NCI-H2196 (cell line): ENCODE measurements around the gene RAB30.
"Not testable (repeated sequence)": the region's sequence is repeated elsewhere in the genome, so short reads cannot be mapped to it uniquely, and the experiment has no call there.

ENCODE experiments used
- DNase-seq: peaks from one replicate; lab custom pipeline; 2025; ENCODE audit not compliant: unreplicated experiment; lab: John Stamatoyannopoulos, UW

RAB30 gene

DNA sequence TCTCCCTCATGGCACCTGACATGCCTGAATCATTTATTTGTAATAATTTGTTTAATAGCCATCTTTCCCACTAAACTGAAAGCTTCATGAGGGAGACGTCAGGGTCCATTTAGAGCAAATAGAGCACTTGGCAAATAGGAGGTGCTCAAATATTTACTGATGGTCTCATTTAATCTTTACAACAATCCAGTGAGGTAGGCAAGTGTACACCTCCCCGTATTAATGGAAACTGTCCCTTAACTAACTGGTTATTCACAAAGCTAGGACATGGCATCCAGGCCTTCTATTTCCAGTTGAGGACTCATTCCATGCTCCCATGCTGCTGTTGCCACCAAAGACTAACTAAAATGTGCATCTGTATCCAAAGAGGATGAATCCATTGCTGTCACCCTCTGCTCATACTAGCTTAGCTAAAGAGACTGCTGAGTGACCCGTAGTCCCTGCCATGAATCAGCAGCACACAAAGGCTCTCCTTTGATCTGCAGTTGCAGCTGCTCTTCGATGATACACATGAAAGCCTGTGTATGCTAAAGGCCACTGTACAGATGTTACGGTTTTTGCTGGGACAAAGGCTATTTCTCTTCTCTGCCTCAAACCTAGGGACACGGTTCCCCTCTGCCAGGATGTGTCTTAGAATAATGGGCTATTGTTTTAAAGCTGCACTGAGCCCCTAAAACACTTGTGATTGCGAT lies 82.6 kb downstream of the RAB30 start:
- no peak for DNase-seq

DNA sequence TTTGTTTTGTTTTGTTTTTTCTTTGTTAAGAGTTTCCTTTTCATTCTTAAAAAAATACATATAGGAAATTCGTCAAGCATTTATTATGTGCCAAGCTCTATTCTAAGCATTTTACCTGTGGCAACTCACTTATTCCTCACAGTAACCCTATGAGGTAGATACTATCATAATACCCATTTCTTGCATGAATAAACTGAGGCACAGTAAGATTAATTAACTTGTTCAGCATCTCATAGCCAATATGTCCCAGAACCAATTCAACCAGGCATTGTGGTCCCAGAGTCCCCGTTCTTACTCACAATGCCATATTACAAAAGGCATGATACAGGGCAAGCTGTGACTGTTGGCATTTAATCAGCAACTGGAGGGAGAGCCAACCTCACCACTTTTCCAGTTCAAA lies 83.7 kb downstream of the RAB30 start:
- no peak for DNase-seq

- DNase-seq = no peak
Measured at GRCh38 chr11:82986446-82986845, 85.3 kb downstream of the RAB30 start.

GRCh38 chr11:82981852-82982251 lies 89.8 kb downstream of the RAB30 start:
- no peak for DNase-seq

- no peak for DNase-seq
Measured at GRCh38 chr11:82980947-82981346, 90.8 kb downstream of the RAB30 start.

DNA sequence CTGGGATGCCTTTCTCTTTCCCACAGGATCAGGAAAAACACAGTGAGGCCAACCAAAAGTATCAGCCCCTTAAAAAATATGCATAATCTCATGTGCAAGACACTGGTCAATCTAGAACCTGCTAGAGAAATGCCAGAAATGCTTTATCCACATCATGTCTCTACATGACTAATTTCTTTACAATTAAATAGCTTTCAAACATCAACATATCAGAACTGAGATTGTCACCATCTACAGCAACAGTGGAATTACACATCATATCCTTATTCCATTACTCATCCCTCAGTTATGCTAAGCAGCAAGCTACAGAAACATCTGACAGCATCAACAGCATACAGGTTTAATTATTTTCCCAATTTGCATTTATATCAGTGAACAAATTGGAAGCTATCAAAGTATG lies 91.4 kb downstream of the RAB30 start:
- no peak for DNase-seq

DNA sequence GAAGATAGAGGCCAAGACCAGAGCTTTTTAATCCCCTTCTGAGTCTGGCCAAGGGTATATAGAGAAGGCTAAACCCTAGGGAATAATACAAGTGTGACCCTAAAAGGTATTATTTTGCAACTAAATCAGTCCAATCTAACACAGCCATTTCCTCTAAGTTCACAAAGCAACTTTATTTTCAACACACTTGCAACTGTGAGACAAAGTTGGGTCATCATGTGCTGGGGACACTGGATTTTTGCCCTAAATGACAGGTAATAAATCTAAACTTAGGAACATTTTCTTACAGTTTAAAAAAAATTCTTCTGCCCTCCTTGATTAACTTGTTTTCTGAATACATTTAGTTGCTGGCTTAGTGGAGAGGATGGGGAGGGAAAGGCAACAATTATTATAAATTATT lies 91.9 kb downstream of the RAB30 start:
- DNase-seq = no peak

GRCh38 chr11:82978422-82979099 lies 93.1 kb downstream of the RAB30 start:
- no peak for DNase-seq

GRCh38 chr11:82976786-82977185 lies 94.9 kb downstream of the RAB30 start:
- no peak for DNase-seq

DNA sequence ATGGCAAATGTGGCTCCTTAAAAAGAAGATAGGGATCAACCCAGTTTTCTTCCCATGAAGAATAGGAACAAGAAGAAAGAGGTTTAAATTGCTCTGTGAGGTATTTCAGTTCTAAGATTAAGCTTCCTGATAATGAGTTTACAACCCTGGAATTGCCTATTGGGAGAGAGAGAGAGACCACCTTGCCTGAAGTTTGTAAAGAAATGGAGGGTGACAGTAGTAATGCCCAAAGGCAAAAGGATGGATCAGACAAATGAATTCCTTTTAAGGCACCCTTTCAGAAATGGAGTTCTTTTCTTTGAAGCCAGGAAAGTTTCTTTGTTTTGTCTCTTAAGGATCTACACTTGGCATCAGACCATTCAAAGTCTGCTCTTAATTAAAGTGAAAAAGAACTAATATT lies 95.8 kb downstream of the RAB30 start:
- no peak for DNase-seq

DNA sequence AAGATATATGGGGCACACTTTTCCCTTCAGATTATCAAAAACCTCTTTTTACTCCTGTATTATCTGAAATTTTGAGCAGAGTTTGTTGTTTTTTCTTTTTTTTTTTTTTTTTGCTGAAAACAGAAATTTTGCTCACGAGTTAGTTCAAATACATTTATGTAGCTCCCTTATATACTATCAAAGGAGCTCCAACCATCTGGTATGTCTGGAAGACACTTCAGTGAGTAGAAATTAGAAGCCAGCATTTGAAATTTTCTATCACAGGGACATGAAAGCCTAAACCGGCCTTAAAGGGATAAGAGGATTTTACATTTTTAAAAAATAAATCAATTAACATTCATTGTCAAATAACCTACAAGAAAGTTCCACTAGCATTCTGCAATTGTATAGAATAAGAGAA lies 96.8 kb downstream of the RAB30 start:
- DNase-seq = no peak

- no peak for DNase-seq
Measured at GRCh38 chr11:82974135-82974534, 97.6 kb downstream of the RAB30 start.

GRCh38 chr11:82972103-82972502 lies 99.6 kb downstream of the RAB30 start:
- no peak for DNase-seq

GRCh38 chr11:82971519-82971946 lies 100.2 kb downstream of the RAB30 start:
- DNase-seq = not testable (repeated sequence)

DNA sequence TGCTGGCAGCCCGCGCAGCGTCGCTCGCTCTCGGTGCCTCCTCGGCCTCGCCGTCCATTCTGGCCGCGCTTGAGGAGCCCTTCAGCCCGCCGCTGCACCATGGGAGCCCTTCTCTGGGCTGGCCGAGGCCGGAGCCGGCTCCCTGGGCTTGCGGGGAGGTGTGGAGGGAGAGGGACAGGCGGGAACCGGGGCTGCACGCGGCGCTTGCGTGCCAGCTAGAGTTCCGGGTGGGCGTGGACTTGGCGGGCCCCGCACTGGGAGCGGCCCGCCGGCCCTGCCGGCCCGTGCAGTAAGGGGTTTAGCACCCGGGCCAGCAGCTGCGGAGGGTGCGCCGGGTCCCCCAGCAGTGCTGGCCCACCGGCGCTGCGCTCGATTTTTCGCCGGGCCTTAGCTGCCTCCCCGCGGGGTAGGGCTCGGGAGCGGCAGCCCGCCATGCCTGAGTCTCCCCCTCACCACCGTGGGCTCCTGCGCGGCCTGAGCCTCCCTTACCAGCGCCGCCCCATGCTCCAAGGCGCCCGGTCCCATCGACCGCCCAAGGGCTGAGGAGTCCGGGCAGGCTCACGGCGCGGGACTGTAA lies 101.1 kb downstream of the RAB30 start:
- not testable (repeated sequence) for DNase-seq

GRCh38 chr11:82969811-82970210 lies 101.9 kb downstream of the RAB30 start:
- DNase-seq = no peak

DNA sequence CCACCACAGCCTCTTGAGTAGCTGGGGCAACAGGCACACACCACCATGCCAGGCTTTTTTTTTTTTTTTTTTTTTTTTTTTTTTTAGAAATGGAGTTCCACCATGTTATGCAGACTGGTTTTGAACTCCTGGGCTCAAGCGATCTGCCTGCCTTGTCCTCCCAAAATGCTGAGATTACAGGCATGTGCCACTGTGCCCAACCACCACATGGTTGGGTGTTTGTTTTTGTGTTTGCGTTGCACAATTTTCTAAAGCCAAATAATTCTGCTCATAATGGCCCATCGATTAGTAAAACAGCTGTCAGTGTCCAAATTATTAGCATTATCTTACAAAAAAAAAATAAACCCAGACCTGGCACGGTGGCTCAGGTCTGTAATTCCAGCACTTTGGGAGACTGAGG lies 104.3 kb downstream of the RAB30 start:
- DNase-seq = no peak

DNA sequence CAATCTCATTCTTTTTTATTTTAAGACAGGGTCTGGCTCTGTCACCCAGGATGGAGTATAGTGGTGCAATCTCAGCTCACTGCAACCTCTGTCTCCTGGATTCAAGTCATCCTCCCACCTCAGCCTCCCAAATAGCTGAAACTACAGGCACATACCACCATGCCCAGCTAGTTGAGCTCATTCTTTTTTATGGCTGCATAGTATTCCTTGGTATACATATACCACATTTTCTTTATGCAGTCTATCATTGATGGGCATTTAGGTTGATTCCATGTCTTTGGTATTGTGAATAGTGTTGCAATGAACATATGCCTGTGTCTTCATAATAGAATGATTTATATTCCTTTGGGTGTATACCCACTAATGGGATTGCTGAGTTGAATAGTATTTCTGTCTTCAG lies 109.7 kb downstream of the RAB30 start:
- not testable (repeated sequence) for DNase-seq

GRCh38 chr11:82960779-82961143 lies 110.9 kb downstream of the RAB30 start:
- DNase-seq = no peak

GRCh38 chr11:82959987-82960778 lies 111.5 kb downstream of the RAB30 start:
- no peak for DNase-seq

DNA sequence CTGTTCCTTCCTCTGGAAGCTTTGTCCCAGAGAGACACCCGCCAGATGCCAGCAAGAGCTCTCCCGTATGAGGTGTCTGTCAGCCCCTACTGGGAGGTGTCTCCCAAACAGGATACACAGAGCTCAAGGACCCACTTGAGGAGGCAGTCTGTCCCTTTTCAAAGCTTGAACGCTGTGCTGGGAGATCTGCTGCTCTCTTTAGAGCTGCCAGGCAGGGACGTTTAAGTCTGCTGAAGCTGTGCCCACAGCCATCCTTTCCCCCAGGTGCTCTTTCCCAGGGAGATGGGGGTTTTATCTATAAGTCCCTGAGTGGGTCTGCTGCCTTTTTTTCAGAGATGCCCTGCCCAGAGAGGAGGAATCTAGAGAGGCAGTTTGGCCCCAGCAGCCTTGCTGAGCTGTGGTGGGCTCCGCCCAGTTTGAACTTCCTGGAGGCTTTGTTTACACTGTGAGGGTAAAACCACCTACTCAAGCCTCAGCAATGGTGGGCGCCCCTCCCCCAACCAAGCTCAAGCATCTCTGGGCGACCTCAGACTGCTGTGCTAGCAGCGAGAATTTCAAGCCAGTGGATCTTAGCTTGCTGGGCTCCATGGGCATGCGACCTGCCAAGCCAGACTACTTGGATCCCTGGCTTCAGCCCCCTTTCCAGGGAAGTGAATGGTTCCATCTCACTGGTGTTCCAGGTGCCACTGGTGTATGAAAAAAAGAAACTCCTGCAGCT lies 115.8 kb downstream of the RAB30 start:
- not testable (repeated sequence) for DNase-seq
